Parathyroid adenoma (tissue), 2 donors: ENCODE results near the gene MAP4K4.

ENCODE experiments used
- H2AFZ ChIP-seq: fragments of 300-600 bp; sonication (generic); one replicate; pipeline ENCODE4 v1.7.0; 2017; ENCODE audit warnings: antibody characterized with exemption, mild to moderate bottlenecking
- H3K27ac ChIP-seq: fragments of 300-600 bp; sonication (generic); one replicate; pipeline ENCODE4 v1.7.0; 2017
- H3K27me3 ChIP-seq: fragments of 300-600 bp; sonication (generic); one replicate; pipeline ENCODE4 v1.7.0; 2017; ENCODE audit warnings: low read length; ENCODE audit not compliant: control insufficient read depth, insufficient read depth
- H3K36me3 ChIP-seq: fragments of 300-600 bp; sonication (generic); one replicate; pipeline ENCODE4 v1.7.0; 2017; ENCODE audit warnings: low read length; ENCODE audit not compliant: control insufficient read depth, insufficient read depth
- H3K4me1 ChIP-seq: fragments of 300-600 bp; sonication (generic); one replicate; pipeline ENCODE4 v1.7.0; 2017; ENCODE audit warnings: control low read depth
- H3K4me2 ChIP-seq: fragments of 300-600 bp; sonication (generic); one replicate; pipeline ENCODE4 v1.7.0; 2017; ENCODE audit warnings: low read length
- H3K4me3 ChIP-seq: fragments of 300-600 bp; sonication (generic); one replicate; pipeline ENCODE4 v1.7.0; 2017; ENCODE audit warnings: low read depth, low read length
- H3K79me2 ChIP-seq: fragments of 300-600 bp; sonication (generic); one replicate; pipeline ENCODE4 v1.7.0; 2017; ENCODE audit warnings: control low read depth
- H3K9ac ChIP-seq: fragments of 300-600 bp; sonication (generic); one replicate; pipeline ENCODE4 v1.7.0; 2017; ENCODE audit warnings: mild to moderate bottlenecking
- H3K9me3 ChIP-seq: fragments of 300-600 bp; sonication (generic); one replicate; pipeline ENCODE4 v1.7.0; 2017; ENCODE audit warnings: low read length; ENCODE audit not compliant: control insufficient read depth
- CTCF ChIP-seq: fragments of 300-600 bp; sonication (generic); IDR thresholded peaks from one replicate; pipeline ENCODE4 v1.7.0; 2017; ENCODE audit warnings: antibody characterized with exemption, mild to moderate bottlenecking
- donor health status: primary hyperparathyroidism.

The MAP4K4 gene

GRCh38 chr2:101860782-101861181 lies 163.3 kb downstream of the MAP4K4 start:
- H3K36me3 ChIP-seq, result no peaks in the 10 kb centered on the region
- TF ChIP-seq CTCF, result no peak
- H3K4me2 ChIP-seq, result no peak overlapping the region
- no peak overlapping the region for H2AFZ ChIP-seq
- H3K27ac ChIP-seq, result no peak overlapping the region
- H3K9ac ChIP-seq, result no peak overlapping the region
- H3K4me3 ChIP-seq, result no peak overlapping the region
- H3K4me1 ChIP-seq, result no peaks in the 10 kb centered on the region
- H3K27me3 ChIP-seq, result no peaks in the 10 kb centered on the region
- no peaks in the 10 kb centered on the region for H3K79me2 ChIP-seq
- H3K9me3 ChIP-seq, result no peaks in the 10 kb centered on the region

GRCh38 chr2:101861382-101861781 lies 163.9 kb downstream of the MAP4K4 start:
- no peak overlapping the region for H3K4me3 ChIP-seq
- TF ChIP-seq CTCF, result no peak
- H3K36me3 ChIP-seq, result no peaks in the 10 kb centered on the region
- H3K27ac ChIP-seq, result no peak overlapping the region
- H3K9ac ChIP-seq, result no peak overlapping the region
- no peak overlapping the region for H3K4me2 ChIP-seq
- no peaks in the 10 kb centered on the region for H3K4me1 ChIP-seq
- H3K9me3 ChIP-seq, result no peaks in the 10 kb centered on the region
- no peaks in the 10 kb centered on the region for H3K79me2 ChIP-seq
- H3K27me3 ChIP-seq, result no peaks in the 10 kb centered on the region
- H2AFZ ChIP-seq, result no peak overlapping the region

- Histone ChIP-seq H3K79me2 (no peaks in the 10 kb centered on the region), H3K4me1 (no peaks in the 10 kb centered on the region), H3K9me3 (no peaks in the 10 kb centered on the region), H3K27ac (no peak overlapping the region), H3K27me3 (no peaks in the 10 kb centered on the region), H3K36me3 (no peaks in the 10 kb centered on the region), H3K4me2 (no peak overlapping the region), H3K9ac (no peak overlapping the region), H3K4me3 (no peak overlapping the region), H2AFZ (no peak overlapping the region)
- no peak for TF ChIP-seq CTCF
Observed at GRCh38 chr2:101863534-101863933, 166.0 kb downstream of the MAP4K4 start.

GRCh38 chr2:101864426-101864825 lies 166.9 kb downstream of the MAP4K4 start:
- H2AFZ ChIP-seq, result no peak overlapping the region
- H3K4me3 ChIP-seq, result no peak overlapping the region
- no peak overlapping the region for H3K27ac ChIP-seq
- no peak overlapping the region for H3K4me2 ChIP-seq
- no peaks in the 10 kb centered on the region for H3K27me3 ChIP-seq
- TF ChIP-seq CTCF, result no peak
- no peaks in the 10 kb centered on the region for H3K9me3 ChIP-seq
- no peak overlapping the region for H3K9ac ChIP-seq
- H3K79me2 ChIP-seq, result no peaks in the 10 kb centered on the region
- no peaks in the 10 kb centered on the region for H3K4me1 ChIP-seq
- H3K36me3 ChIP-seq, result no peaks in the 10 kb centered on the region

GRCh38 chr2:101868525-101868924 lies 171.0 kb downstream of the MAP4K4 start:
- H3K36me3 ChIP-seq, result no peaks in the 10 kb centered on the region
- no peak for TF ChIP-seq CTCF

More at GRCh38 chr2:101868525-101868924, 171.0 kb downstream of the MAP4K4 start:
- H3K9me3 ChIP-seq, result no peaks in the 10 kb centered on the region
- no peak overlapping the region for H3K4me2 ChIP-seq
- no peaks in the 10 kb centered on the region for H3K27me3 ChIP-seq
- H3K9ac ChIP-seq, result no peak overlapping the region
- no peaks in the 10 kb centered on the region for H3K79me2 ChIP-seq
- H3K4me1 ChIP-seq, result peaks cover 9% of the 10 kb centered on the region
- no peak overlapping the region for H2AFZ ChIP-seq
- no peak overlapping the region for H3K4me3 ChIP-seq
- no peak overlapping the region for H3K27ac ChIP-seq
